GM18499 (cell line): ENCODE results near the gene SND1.

Experiments used
- ATAC-seq: cut with Tn5 transposase; IDR thresholded peaks from one replicate; pipeline ENCODE4 v1.9.1; 2021; ENCODE audit warnings: moderate number of reproducible peaks; ENCODE audit not compliant: insufficient read depth, unreplicated experiment

Gene SND1

DNA sequence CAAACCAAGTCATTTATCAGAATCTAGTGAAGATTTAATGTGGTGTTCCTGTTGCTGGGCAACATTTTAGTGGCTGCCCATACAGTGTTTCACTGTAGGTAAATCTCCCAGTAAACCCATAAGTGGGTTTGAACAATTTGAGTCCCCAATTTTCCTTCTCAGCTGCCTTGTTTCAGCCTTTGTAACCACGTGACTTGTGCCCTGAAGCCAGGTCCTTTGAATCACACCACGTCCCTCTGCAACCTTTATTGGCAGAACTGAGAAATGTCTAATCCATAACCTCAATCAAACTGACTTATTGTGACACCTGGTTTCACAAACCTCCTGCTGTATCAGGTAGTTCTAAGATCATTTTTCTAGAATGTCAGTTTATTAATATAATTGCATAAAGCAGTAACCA lies 30.1 kb downstream of the SND1 start:
- no peak for ATAC-seq

GRCh38 chr7:127683776-127684681 lies 32.0 kb downstream of the SND1 start:
- peak; percentile 85 for ATAC-seq

DNA sequence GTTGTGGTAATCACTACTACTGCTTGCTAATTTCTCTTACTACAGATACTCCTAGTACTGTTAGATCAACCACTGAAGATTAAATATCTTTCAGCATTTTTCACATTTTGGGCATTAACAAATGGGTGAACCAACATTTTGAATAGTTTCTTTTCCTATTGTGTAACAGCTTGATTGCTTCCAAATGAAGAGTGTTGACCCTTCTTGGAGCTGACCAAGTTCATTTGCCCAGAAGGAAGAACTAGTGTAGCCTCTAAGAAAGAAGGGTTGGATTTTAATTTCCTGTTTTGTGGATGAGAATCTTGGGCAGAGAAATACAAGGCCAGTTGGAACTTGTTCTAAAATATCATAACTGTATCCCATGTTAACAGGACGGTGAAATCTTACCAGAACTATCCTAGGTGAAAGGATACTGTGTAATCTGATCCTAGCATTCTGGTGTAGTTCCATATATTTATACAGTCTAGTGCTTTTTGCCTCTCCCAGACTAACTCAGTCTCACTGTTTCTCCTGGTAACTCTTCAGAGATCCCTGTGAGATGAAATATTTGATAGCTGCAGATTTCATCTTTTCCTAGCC lies 37.3 kb downstream of the SND1 start:
- ATAC-seq, result no peak

- no peak for ATAC-seq
These were observed 38.3 kb downstream of the SND1 start for GRCh38 chr7:127690337-127690736.

GRCh38 chr7:127690806-127691205 lies 38.8 kb downstream of the SND1 start:
- ATAC-seq, result no peak

DNA sequence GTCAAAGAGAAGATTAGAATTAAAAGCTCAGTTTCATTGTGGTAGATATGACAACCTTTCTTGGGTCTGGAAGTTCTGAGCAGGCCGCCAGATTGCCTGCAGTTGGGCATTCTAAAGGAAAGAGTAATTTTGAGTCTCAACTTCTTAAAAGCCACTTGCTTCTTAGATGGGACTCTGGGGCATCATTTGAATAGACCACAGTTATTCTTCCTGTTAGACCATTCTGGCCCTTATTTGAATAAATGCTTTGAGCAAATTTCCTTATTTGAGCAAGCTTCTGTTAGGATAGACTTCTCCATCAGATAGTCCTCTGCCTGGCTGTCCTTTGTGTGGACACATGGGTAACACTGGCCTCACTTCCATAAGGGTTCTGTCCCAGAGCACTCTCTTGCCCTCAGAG lies 40.2 kb downstream of the SND1 start:
- no peak for ATAC-seq

DNA sequence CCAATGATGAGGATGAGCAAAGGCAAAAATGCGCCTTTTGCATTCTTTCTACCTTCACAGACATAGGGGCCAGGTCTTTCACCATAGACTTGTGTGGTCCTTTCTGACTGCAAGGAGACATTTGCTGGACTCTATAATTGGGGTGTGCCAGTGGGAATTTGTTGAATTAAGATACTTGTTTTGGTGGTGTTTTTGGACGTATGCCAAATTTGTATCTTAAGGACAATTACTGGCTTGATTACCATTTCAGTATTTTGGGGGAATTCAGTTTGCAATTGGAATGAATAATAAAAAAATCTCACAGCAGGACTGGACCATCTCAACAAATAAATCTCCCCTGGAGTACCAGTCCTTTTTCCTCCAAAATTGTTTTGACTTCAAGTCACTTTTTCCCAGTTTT lies 47.9 kb downstream of the SND1 start:
- ATAC-seq, result no peak

- ATAC-seq, result no peak
These were observed 50.2 kb downstream of the SND1 start for GRCh38 chr7:127702052-127702652.

GRCh38 chr7:127702938-127703337 lies 50.9 kb downstream of the SND1 start:
- no peak for ATAC-seq

GRCh38 chr7:127704211-127704610 lies 52.2 kb downstream of the SND1 start:
- no peak for ATAC-seq

DNA sequence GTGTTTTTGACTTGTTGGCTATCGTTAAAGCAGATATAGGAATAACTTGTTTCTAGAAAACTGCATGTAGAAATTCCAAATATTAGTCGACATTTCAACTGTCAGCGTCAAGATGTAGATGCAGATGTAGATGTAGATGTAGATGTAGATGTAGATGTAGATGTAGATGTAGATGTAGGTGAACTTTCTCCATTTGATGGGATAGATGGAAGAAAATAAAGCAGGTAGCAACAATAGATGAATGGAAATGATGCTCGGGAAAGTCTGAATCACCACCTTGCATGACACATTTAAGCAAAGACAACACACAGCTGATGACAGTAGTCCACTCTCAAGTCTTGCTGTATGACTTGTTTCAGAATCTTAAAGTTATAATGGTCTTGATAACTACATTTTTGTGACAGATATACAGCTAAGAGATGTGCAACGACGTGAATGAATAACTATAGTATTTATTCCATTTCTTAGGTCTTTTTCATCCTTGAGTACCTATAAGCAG lies 53.5 kb downstream of the SND1 start:
- ATAC-seq, result no peak

- no peak for ATAC-seq
These were observed 54.8 kb downstream of the SND1 start for GRCh38 chr7:127706766-127707165.

DNA sequence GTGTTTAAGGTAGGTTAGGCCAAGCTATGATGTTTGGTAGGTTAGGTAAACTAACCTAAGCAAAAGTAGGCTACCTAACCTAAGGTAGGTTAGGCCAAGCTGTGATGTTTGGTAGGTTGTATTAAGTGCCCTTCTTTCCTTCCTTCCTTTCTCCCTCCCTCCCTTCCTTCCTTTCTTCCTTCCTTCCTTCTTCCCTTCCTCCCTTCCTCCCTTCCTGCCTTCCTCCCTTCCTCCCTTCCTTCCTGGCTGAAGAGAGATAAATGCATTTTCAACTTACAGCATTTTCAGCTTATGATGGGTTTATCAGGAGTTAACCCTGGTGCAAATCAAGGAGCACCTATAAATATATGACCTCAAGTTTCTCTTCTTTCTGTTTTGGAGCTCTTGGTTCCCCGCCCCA lies 56.2 kb downstream of the SND1 start:
- ATAC-seq, result no peak

DNA sequence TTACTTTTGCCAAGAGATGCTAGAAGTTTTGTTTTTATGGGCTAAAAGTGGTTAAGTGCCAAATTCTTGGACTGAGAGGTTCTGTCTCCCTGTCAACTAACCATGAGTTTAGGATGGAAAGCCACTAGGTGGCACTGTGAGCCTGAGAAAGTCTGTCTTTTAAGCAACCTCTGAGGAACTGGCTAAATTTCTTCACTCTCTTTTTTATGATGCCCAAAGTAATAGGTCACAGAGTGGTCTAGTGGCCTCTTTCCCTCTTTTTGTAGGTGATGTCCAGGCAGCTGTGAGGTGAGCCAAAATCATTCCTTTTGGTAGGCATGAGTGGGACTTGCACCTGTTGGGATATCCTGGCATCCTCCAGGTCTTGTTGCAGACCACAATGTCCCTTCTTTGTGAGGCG lies 56.8 kb downstream of the SND1 start:
- no peak for ATAC-seq

- ATAC-seq, result no peak
These were observed 58.6 kb downstream of the SND1 start for GRCh38 chr7:127710635-127711034.

DNA sequence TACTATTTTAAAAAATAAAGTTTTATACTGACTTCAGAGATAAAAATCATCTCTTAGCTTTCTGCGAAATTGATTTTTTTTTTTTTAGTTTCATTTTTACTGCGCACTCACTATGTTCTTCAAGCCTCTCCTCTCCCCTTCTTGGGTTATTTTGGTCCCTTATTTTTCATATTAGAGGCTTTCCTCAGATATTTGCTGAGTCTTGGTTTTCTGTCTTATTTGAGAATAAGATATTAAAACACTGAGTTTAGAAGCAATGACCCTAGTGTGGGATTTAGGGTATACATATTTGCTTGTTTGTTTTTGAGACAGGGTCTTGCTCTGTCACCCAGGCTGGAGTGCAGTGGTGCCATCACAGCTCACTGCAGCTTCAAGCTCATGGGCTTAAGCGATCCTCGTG lies 59.9 kb downstream of the SND1 start:
- ATAC-seq, result no peak

- no peak for ATAC-seq
These were observed 61.0 kb downstream of the SND1 start for GRCh38 chr7:127713006-127713405.

DNA sequence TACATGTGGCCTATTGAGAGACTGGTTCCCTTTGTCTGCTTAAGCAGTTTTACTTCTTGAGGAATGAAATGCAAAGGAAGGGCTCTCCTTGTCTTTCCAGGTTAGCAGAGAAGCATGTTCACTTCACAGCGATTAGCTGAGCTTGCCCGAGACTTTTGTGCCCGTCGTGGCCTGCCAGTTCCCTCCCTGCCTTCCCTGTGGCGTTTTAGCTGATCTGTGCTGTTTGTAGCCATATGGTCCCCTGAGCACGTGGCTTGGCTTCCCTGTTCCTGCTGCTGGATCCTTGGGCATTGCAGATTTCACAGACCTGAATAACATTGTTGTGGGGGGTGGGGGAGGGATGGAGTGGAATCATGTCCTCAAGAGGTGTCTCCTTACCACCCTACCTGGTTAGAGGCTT lies 61.8 kb downstream of the SND1 start:
- ATAC-seq, result no peak

DNA sequence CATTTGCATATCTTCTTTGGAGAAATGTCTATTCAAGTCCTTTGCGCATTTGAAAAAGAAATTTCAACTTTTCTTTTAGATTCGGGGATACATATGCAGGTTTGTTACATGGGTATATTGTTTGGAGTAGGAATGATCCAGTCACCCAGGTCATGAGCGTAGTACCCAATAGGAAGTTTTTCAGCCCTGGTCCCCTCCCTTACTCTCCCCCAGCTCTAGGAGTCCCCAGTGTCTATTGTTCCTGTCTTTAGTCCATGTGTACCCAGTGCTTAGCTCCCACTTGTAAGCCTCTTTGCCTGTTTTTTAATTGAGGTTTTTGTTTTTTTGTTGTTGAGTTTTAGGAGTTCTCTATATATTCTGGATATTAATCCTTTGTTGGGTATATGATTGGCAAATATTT lies 63.3 kb downstream of the SND1 start:
- ATAC-seq, result no peak

GRCh38 chr7:127715901-127716300 lies 63.9 kb downstream of the SND1 start:
- no peak for ATAC-seq
